Sigmoid colon (tissue), 3 donors: ENCODE results near the gene AFAP1.

Experiments
- POLR2A ChIP-seq, 2 donors: fragments of 450-650 bp; IDR thresholded peaks; one replicate each; pipeline ENCODE4 v1.6.1; 2016; ENCODE audit warnings: antibody characterized with exemption in 2 of 2, mild to moderate bottlenecking in 2 of 2, moderate library complexity in 2 of 2
- TF ChIP-seq, protein P1 (sequence below), 4 experiments: fragments of 450-650 bp in 3 of 4; fragments of 200-600 bp in 1 of 4; IDR thresholded peaks; one replicate each; pipeline ENCODE4 v1.5.1; 2016 to 2019; ENCODE audit warnings: antibody characterized with exemption in 4 of 4, mild to moderate bottlenecking in 3 of 4, moderate library complexity in 2 of 4

DNA sequence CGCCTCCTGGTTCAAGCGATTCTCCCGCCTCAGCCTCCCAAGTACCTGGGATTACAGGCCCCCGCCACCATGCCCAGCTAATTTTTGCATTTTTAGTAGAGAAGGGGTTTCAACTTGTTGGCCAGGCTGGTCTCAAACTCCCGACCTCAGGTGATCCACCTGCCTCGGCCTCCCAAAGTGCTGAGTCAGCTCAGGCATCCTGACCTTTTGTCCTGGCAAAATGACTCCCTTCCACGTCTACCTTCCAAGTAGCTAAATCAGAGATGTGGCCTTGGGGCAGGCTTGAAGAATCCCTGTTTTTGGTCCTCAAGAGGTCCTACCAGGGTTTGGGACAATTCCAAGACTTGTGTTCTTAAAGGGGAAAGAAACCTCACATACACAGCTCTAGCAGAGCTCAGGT, 12.8 kb downstream of the AFAP1 start:
- TF ChIP-seq, protein P1, sequence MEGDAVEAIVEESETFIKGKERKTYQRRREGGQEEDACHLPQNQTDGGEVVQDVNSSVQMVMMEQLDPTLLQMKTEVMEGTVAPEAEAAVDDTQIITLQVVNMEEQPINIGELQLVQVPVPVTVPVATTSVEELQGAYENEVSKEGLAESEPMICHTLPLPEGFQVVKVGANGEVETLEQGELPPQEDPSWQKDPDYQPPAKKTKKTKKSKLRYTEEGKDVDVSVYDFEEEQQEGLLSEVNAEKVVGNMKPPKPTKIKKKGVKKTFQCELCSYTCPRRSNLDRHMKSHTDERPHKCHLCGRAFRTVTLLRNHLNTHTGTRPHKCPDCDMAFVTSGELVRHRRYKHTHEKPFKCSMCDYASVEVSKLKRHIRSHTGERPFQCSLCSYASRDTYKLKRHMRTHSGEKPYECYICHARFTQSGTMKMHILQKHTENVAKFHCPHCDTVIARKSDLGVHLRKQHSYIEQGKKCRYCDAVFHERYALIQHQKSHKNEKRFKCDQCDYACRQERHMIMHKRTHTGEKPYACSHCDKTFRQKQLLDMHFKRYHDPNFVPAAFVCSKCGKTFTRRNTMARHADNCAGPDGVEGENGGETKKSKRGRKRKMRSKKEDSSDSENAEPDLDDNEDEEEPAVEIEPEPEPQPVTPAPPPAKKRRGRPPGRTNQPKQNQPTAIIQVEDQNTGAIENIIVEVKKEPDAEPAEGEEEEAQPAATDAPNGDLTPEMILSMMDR (IDR thresholded peaks at IDR 0.05) = no peak
- TF ChIP-seq POLR2A (IDR thresholded peaks at IDR 0.05) = no peak
